ENCODE measurements around the gene GALNS.

- TF ChIP-seq RAD21 (conservative IDR thresholded peaks at IDR 0.05) (no peak), CTCF (IDR thresholded peaks at IDR 0.05; ENCODE audit: poor library complexity, severe bottlenecking) (no peak), REST (IDR thresholded peaks at IDR 0.05; ENCODE audit: borderline replicate concordance) (no peak), POLR2AphosphoS5 (IDR thresholded peaks at IDR 0.05) (no peak), EZH2 (IDR thresholded peaks at IDR 0.05; ENCODE audit: borderline replicate concordance, insufficient read depth, low read length, poor library complexity, severe bottlenecking) (no peak), SMC3 (conservative IDR thresholded peaks at IDR 0.05; ENCODE audit: poor library complexity) (no peak), EP300 (conservative IDR thresholded peaks at IDR 0.05; ENCODE audit: poor library complexity, severe bottlenecking) (no peak)
These were observed 13.5 kb downstream of the GALNS start for GRCh38 chr16:88843256-88843655.
